Stimulated activated CD8-positive, alpha-beta memory T cell treated with anti-CD3 and anti-CD28 coated beads, Interleukin-7, amount 100 ng/mL, for 24 hours (primary cell): ENCODE results near the gene EPB41L2.
"Not testable (repeated sequence)": the region's sequence is repeated elsewhere in the genome, so short reads cannot be mapped to it uniquely, and the experiment has no call there.

ENCODE experiments used
- DNase-seq: peaks from one replicate; pipeline ENCODE4 v3.0.0-alpha.2; 2020; ENCODE audit warnings: low read depth

EPB41L2 gene

GRCh38 chr6:130838250-130838860 lies 224.7 kb downstream of the EPB41L2 start:
- DNase-seq, result no peak

GRCh38 chr6:130837067-130837466 lies 226.0 kb downstream of the EPB41L2 start:
- no peak for DNase-seq

- DNase-seq, result no peak
Observed at GRCh38 chr6:130836055-130836640, 226.9 kb downstream of the EPB41L2 start.

- no peak for DNase-seq
Observed at GRCh38 chr6:130834482-130835251, 228.4 kb downstream of the EPB41L2 start.

GRCh38 chr6:130833569-130833968 lies 229.5 kb downstream of the EPB41L2 start:
- no peak for DNase-seq

GRCh38 chr6:130831607-130832006 lies 231.4 kb downstream of the EPB41L2 start:
- DNase-seq, result no peak

GRCh38 chr6:130829333-130829910 lies 233.6 kb downstream of the EPB41L2 start:
- no peak for DNase-seq

GRCh38 chr6:130827247-130828149 lies 235.5 kb downstream of the EPB41L2 start, which contains the start of gene SMLR1:
SMLR1 (plus strand) TSS chr6:130827406; CDS start chr6:130827414, 8 bp downstream.
- no peak for DNase-seq

GRCh38 chr6:130826442-130827246 lies 236.4 kb downstream of the EPB41L2 start:
- DNase-seq, result no peak

GRCh38 chr6:130825772-130826441 lies 237.1 kb downstream of the EPB41L2 start:
- no peak for DNase-seq

GRCh38 chr6:130824978-130825694 lies 237.9 kb downstream of the EPB41L2 start:
- no peak for DNase-seq

GRCh38 chr6:130822736-130823135 lies 240.3 kb downstream of the EPB41L2 start:
- no peak for DNase-seq

GRCh38 chr6:130815200-130816071 lies 247.6 kb downstream of the EPB41L2 start:
- DNase-seq, result no peak

GRCh38 chr6:130814506-130814905 lies 248.5 kb downstream of the EPB41L2 start:
- no peak for DNase-seq

- no peak for DNase-seq
Observed at GRCh38 chr6:130811932-130812331, 251.1 kb downstream of the EPB41L2 start.

- no peak for DNase-seq
Observed at GRCh38 chr6:130810307-130811030, 252.6 kb downstream of the EPB41L2 start.

- DNase-seq, result not testable (repeated sequence)
Observed at GRCh38 chr6:130801368-130801767, 261.7 kb downstream of the EPB41L2 start.

- no peak for DNase-seq
Observed at GRCh38 chr6:130797061-130797460, 266.0 kb downstream of the EPB41L2 start.
